Suppressor macrophage treated with lipopolysaccharide for 4 hours (primary cell): Measurements from ENCODE around the gene PCK2.
A peak's percentile ranks its signal among the peaks of the same experiment; 100 is the strongest.

Source experiments
- DNase-seq: peaks from one replicate; pipeline ENCODE4 v3.0.0-alpha.2; 2020

Gene PCK2

DNA sequence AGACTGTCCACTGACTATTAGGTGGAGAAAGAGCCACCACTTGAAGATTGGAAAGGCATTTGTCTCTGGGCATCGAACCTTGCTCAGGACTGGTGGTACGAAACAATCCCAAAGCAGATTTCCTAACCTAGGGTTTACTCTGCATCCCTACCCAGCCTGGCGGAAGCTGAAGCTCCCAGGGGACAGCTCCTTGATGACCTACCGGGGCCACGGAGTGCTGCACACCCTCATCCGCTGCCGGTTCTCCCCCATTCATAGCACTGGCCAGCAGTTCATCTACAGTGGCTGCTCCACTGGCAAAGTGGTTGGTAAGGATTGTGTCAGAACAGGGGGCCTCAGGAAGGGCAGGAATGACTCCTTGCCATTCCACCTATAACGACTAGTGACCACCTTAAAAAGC lies 27.1 kb downstream of the PCK2 start:
- DNase-seq: no peak

DNA sequence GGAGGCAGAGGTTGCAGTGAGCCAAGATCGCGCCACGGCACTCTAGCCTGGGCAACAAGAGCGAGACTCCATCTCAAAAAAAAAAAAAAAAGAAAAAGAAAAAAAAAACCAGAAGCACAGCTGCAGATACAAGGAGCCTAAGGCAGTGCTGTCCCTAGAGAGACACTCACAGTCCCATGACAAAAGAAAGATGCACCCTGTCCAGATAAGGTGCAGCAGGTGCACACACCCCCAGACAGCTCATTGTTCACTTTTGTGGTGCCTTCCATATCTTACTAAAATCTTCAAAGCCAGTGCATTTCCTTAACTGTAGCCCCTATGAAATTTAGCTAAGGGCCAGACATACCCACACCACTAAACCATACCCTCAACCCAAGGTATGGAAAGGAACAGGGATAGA lies 28.3 kb downstream of the PCK2 start:
- DNase-seq: no peak

DNA sequence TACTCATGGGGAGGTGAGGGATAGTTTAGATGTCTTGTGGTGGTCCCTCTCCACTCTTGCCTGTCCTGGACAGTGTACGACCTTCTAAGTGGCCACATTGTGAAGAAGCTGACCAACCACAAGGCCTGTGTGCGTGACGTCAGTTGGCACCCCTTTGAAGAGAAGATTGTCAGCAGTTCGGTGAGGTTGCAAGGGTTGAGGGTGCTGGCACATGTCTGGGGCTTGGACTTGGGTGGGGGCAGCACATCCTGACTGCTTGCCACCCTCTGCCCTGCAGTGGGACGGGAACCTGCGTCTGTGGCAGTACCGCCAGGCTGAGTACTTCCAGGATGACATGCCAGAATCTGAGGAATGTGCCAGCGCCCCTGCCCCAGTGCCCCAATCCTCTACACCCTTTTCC lies 28.8 kb downstream of the PCK2 start:
- no peak for DNase-seq

DNA sequence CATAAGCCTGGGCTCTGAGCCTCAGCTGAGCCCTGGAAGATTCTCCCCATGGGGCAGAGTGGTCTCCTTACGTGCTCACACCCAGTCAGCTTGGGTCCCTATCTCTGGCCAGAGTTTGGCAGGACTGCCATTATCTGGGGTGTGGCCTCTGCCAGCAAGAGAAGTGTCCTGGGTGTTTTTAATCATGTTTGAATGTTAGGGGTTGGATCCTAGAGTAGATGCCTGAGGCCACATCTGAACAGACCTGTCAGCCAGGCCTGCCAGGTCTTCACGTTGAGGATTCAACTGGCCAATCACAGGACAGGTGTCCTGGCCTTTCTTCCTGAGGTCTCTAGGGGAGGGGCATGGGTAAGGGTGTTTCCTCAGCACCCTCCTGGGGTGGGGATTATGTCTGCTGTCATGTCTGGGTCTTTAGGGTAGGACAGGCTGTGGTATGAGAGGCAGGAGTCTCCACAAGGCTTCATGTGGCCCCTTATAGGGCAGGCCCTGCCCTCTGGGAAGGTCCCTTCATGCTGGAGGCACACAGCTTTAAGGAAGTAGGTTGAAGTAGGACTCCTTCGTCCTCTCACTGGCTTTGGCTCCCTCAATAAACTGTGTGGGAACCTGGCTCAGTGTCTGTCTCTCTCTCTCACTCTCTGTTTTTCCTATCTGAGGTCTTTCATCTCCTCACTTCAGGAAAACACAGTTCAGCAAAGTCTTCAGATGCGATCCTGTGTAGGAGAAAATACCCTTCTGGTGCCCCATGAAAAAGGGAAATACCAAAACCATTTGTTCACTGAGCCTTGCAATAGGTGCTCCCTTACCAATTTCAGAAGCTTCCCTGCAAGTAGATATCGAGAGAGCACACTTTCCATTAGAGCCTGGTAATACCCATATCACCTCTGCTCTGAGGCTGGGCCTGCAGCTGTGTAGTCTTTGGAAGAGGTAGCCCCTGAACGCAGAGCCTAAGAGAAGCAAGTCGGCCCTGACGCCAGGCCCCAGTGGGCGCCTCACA lies 29.6 kb downstream of the PCK2 start:
- no peak for DNase-seq

DNA sequence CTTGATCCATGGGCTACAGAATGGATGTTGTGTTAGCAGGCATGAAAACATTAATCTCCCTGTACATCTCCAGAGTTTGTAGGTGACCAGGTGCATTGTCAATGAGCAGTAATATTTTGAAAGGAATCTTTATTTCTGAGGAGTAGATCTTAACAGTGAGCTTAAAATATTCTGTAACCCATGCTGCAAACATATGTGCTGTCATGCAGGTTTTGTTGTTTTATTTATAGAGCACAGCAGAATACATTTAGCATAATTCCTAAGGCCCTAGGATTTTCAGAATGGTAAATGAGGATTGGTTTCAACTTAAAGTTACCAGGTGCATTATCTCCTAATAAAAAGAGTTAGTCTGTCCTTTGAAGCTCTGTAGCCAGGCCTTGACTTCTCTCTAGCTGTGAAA lies 32.8 kb downstream of the PCK2 start:
- DNase-seq: no peak

DNA sequence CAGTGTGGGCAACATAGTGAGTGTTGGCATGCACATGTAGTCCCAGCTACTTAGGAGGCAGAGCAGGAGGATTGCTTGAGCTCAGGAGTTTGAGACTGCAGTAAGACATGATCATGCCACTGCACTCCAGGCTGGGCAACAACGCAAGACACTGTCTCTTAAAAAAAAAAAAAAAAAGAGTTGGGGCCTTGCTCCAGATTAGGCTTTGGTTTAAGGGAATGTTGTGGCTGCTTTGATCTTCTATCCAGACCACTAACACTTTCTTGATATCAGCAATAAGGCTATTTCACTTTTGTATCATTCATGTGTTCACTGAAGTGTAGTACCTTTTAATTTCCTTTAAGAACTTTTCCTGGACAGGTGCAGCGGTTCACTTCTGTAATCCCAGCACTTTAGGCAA lies 33.6 kb downstream of the PCK2 start:
- no peak for DNase-seq

DNA sequence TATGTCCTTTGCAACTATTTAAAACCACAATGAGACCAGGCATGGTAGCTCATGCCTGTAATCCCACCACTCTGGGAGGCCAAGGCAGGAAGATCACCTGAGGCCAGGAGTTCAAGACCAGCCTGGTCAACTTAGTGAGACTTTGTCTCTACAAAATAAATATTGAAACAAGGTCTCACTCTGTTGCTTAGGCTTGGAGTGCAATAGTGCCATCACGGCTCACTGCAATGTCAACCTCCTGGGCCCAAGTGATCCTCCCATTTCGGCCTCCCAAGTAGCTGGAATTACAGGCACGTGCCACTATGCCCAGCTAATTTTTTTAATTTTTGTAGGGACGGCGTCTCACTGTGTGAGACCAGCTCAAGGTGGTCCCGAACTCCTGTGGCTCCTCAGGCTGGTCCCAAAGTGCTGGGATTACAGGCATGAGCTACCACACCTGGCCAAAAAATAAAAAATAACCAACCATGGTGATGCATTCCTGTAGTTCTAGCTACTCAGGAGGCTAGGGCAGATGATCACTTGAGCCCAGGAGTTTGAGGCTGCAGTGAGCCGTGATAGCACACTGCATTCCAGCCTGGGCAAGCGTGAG lies 35.4 kb downstream of the PCK2 start:
- no peak for DNase-seq

DNA sequence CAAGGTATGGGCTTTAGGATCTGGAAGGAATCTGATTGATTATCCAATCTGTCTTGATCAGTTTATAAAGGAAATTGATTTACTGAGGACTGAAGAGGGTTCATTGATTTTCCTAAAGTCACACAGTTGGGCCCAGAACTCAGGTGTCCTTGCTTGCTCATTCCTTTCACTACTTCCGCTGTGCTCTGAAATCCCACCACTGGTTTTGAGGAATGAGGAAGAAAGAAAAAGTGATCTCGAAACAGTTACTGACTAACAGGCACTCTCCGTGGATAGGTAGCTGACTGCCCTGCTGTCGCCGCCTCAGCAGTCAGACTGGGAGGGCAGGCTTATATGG lies 36.2 kb downstream of the PCK2 start, which contains the start of gene FITM1:
Gene FITM1 (plus strand): TSS at position 280 of the 337 bp plus-strand sequence. CDS start 905 bp downstream, outside the sequence.
- no peak for DNase-seq

DNA sequence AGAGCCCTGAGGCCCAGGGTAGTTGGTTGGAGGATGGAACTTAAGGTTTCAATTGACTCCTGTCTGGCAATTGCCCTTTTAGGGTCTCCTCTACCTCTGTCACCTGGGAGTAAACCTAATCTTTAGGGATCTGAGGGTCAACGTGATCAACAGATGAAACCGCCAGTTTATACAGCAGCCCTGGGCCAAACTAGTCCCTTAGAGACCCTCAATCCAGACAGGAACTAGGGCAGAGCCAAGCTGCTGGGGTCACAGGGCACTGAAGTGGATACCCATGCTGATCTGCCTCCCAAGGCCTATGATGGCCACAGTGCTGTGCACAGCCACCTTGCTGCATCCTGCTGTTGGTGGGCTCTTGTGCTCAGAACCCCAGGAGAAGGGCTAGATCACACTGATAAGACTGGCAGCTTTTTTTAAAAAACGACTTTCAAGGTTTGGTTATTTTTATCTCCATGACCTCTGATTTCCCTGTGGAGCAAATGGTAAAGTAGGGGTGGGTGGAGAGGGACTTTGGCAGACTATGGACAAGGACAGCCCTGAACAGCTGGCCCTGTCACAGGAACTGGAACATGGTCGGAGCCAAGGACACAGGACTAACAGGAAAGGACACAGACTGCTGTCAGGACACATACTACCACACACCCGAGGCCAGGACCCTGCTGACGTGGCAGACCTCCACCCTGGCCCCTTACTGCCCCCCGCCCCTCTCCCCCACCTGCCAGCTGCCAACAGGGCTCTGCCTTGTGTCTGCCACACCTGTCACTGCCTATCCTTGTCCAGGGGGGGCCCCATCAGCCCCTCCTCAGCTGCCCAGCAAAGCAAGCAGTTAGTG lies 36.8 kb downstream of the PCK2 start:
- no peak for DNase-seq

DNA sequence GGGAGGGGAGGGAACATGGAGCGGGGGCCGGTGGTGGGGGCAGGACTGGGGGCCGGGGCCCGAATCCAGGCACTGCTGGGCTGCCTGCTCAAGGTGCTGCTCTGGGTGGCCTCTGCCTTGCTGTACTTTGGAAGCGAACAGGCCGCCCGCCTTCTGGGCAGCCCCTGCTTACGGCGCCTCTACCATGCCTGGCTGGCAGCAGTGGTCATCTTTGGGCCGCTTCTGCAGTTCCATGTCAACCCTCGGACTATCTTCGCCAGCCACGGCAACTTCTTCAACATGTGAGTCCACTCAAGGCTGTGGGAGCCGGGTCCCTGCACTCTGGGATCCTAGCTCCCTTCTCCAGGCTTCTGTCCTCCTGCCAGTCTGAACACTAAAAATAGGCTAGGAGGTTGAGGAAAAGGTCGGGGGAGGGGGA lies 37.4 kb downstream of the PCK2 start:
- DNase-seq: no peak

DNA sequence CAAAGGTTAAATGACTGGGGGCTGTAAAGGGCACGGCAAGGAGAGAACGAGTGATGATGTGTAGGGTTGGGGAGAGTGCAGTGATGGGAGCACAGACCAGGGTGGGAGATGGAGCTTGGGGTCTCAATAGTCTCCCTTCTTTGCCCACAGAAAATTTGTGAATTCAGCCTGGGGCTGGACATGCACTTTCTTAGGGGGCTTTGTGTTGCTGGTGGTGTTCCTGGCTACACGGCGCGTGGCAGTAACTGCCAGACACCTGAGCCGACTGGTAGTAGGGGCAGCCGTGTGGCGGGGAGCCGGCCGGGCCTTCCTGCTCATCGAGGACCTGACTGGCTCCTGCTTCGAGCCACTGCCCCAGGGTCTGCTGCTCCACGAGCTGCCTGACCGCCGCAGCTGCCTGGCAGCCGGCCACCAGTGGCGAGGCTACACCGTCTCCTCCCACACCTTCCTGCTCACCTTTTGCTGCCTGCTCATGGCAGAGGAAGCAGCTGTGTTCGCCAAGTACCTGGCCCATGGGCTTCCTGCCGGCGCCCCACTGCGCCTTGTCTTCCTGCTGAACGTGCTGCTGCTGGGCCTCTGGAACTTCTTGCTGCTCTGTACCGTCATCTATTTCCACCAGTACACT lies 38.1 kb downstream of the PCK2 start:
- DNase-seq: no peak

DNA sequence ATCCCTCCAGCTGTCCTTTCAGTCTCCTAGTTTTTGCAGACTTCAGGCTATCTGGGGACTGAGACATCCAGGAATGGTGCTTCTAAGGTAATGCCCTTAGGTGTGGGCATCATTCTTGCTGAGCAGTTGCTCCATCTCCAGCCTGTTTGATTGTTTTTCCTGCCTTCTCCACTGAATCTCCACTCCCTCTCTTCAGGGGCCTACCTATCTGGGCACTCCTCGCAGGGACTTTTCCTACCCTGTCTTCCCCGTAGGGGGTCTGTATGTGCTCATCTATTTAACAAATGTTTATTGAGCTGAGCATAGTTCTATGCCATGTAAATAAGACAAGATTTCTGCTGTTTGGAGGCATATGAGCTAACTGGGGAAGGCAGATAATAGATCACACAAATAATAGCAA lies 38.9 kb downstream of the PCK2 start:
- no peak for DNase-seq

DNA sequence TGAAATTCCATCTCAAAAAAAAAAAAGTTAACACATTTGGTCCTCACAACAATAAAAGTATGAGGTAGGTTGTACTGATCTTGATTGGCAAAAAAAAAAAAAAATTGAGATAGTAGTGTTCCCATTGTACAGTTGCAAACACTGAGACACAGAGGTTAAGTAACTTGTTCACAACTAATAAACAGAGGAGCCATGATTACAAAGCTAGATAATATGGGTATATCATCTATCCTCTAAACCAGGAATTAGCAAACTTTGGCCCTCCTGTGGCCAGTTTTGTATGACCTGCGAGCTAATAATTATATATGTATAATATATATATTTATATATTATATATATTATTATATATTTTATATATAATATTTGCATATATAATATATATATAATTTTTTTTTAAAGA lies 39.6 kb downstream of the PCK2 start:
- DNase-seq: no peak

DNA sequence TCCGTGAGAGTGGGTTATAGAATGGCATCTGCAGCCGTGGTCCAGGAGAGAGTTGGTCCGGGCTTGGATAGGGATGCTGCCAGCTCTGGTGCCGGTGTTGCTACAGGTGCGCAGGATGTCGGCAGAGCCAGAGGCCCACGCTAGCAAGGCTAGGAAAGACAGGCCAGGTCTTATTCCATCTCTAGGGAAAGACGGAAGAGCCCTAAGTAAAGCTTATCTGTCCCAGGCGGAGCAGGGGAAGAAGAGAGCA lies 41.4 kb downstream of the PCK2 start:
- DNase-seq: no peak

DNA sequence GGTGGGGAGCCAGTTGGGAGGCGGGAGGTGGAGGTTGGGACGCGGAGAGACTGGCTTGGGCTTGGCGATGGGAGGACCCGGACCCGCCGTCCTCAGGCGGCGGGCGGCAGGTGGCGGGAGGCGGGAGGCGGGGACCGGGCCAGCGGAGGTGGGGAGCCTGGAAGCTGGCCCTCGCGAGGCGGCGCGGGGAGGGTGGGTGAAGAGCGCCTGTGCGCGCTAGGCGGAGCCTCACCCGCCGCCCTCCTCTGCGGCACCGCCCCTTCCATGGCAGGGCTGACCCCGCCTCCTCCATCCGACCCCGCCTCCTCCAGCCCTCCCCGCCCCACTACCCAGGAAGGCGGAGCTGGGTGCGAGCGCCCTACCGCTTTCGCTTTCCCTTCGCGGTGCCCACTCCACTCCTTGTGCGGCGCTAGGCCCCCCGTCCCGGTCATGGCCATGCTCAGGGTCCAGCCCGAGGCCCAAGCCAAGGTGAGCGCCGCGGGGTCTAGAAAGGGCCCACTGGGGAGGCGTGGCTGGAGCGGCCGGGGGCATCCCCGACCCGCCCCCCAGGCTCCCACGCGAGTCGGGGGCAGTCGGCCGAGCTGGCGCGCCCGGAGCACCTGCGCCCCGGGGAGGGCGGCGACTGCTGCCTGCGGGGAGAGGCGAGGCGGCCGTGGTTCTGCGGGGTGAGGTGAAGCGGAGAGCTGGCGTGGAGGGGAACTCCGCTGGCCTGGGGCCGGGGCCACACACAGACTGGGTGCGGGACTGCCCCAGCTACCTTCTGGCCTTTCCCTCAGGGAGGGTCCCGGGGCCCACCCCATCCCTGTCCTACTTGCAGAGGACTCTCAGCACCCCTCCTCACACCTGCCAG lies 41.9 kb downstream of the PCK2 start, which contains the start of gene PSME1:
Gene PSME1 (plus strand): TSS at position 361 of the 850 bp plus-strand sequence. CDS start 69 bp downstream, at position 430.
- DNase-seq: peak; percentile 96

DNA sequence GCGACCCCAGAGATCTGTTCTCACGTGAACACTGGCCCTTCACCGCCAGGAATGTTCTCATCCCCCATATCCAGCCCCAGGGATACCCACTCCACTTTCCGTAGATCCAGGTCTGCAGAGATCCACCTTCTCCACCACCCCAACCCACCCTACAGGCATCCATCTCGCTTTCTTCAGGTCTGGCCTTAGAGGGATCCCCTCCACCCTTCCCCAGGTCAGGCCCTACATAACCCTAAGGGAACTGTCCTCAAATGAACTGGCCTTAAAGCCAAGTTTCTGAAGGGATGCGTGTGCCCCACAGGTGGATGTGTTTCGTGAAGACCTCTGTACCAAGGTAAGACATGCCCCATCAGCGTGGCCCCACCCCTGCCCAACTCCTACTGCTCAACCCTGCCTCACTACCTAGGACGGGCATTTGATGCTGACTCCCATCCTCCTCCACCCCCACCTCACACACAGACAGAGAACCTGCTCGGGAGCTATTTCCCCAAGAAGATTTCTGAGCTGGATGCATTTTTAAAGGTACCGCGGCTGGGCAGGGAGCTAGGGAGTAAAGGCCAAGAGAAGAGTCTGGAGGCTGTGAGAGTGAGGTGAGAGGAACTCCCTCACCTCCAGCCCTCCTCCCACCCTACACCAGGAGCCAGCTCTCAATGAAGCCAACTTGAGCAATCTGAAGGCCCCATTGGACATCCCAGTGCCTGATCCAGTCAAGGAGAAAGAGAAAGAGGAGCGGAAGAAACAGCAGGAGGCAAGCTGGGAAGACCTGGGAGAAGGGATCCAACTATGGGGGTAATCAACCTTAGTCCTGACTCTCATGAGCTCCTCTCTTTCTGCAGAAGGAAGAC lies 42.8 kb downstream of the PCK2 start:
- no peak for DNase-seq

DNA sequence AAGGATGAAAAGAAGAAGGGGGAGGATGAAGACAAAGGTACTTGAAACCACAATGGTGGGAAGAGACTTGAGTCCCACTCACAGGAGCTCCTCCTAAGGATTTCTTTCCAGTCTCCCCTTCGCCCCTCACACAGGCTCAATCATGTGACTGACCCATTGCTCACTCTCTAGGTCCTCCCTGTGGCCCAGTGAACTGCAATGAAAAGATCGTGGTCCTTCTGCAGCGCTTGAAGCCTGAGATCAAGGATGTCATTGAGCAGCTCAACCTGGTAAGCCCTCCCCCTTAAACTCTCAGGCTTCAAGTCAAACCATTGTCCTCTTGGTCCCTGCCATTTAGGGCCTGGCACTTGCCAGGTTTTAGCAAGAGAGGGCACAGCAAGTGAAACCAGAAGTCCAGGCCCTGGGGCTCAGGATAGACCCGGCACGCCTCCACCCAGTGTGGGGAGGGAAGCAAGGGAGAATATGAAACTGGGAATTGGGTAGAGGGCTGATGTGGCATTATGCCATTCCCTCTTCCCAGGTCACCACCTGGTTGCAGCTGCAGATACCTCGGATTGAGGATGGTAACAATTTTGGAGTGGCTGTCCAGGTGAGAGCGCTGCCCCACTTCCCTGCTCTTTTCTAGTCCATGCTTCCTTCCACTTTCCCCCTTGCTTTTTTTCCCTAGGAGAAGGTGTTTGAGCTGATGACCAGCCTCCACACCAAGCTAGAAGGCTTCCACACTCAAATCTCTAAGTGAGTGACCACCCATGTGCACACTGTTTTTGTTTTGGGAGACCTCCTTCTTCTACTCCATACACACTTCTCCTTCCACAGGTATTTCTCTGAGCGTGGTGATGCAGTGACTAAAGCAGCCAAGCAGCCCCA lies 43.7 kb downstream of the PCK2 start:
- no peak for DNase-seq

DNA sequence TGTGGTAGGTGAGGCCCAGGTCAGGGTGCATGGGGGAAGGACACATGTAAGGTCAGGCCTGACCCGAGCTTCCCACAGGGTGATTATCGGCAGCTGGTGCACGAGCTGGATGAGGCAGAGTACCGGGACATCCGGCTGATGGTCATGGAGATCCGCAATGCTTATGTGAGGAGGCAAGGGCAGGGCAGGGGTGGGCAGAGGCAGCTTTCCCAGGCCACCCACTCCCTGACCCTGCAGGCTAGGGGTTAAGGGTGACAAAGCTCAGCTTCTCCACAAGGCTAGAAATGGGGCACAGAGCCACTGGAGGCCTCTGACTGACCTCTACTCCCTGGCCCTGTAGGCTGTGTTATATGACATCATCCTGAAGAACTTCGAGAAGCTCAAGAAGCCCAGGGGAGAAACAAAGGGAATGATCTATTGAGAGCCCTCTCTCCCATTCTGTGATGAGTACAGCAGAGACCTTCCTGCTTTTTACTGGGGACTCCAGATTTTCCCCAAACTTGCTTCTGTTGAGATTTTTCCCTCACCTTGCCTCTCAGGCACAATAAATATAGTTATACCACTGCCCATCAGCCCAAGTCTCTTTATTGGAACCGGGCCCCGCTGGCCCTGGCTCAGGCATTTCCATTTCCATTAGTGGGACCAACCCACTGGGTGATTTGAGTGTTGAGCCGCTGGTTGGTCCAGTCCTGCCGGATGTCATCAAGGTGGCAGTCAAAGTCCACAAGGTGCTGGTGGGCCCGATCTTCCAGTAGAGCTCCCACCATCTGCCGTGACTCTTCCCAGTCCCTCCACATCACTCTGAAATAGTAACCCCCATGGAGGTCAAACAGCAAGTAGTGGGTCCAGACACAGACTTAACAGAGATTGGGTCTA lies 44.5 kb downstream of the PCK2 start:
- no peak for DNase-seq

DNA sequence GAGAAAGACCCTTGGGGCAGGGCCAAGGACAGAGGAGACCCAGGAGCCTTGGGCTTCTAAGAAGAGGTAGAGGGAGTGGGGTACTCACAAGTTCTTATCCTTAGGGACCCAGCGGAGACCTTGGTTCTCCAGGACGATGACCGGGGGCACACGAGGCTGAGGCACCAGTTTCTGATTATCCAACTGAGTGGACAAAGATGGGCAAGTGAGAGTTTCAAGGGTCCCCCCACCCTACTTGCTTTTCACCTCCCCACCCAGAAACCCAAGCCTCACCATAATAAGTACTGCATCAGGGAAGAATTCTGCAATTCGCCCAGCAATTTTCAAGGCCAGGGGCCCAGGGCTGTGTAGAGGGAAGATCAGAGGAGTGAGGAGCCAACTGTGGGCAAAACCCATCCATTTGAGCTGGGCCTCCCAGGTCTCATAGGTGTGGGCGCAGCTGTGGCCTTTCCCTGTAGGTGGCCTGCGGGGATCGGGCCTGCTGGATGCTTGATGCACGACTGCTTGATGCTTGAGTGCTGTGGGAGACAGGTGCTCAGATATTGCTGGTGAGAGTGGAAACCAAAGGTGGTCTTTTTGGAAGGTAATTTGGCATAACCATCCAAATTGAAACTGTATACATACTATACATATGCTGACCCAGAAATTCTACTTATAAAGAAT lies 45.3 kb downstream of the PCK2 start:
- DNase-seq: no peak
